Epithelial cell of prostate (primary cell): Measurements from ENCODE around the gene PSME3.
A peak's percentile ranks its signal among the peaks of the same experiment; 100 is the strongest.

Source experiments
- DNase-seq: peaks from one replicate; pipeline ENCODE4 v3.0.0-alpha.2; 2011; ENCODE audit warnings: low read depth, low spot score
- H3K27ac ChIP-seq: fragments of 450-650 bp; 2 replicates; pipeline ENCODE4 v1.5.1; 2017; ENCODE audit warnings: mild to moderate bottlenecking

PSME3 gene

GRCh38 chr17:42832934-42833766, at the start of gene PSME3:
Gene PSME3 (plus strand): TSS chr17:42833397. CDS start chr17:42833632, 235 bp downstream.
- H3K27ac ChIP-seq, result peak within 1 kb of the TSS; percentile 71
- peak; percentile 27 for DNase-seq

GRCh38 chr17:42783791-42784138, 49.4 kb upstream of the PSME3 start:
- H3K27ac ChIP-seq, result peak overlapping the region; percentile 42
- no peak for DNase-seq

GRCh38 chr17:42784409-42784808, 48.8 kb upstream of the PSME3 start:
- no peak overlapping the region for H3K27ac ChIP-seq
- DNase-seq, result no peak

- no peak overlapping the region for H3K27ac ChIP-seq
- no peak for DNase-seq
These were observed 48.2 kb upstream of the PSME3 start for GRCh38 chr17:42784811-42785592.

- DNase-seq, result no peak
- no peak overlapping the region for H3K27ac ChIP-seq
These were observed 45.9 kb upstream of the PSME3 start for GRCh38 chr17:42787266-42787665.

- DNase-seq, result no peak
These were observed 41.2 kb upstream of the PSME3 start for GRCh38 chr17:42791948-42792347.

GRCh38 chr17:42792545-42792944, 40.7 kb upstream of the PSME3 start:
- no peak for DNase-seq
- no peak overlapping the region for H3K27ac ChIP-seq

More at GRCh38 chr17:42791948-42792347, 41.2 kb upstream of the PSME3 start:
- H3K27ac ChIP-seq, result no peak overlapping the region

- no peak overlapping the region for H3K27ac ChIP-seq
- DNase-seq, result no peak
These were observed 38.1 kb upstream of the PSME3 start for GRCh38 chr17:42795061-42795460.

- no peak overlapping the region for H3K27ac ChIP-seq
- no peak for DNase-seq
These were observed 37.7 kb upstream of the PSME3 start for GRCh38 chr17:42795465-42795864.

- H3K27ac ChIP-seq, result no peak overlapping the region
- no peak for DNase-seq
These were observed 37.0 kb upstream of the PSME3 start for GRCh38 chr17:42796066-42796758.

GRCh38 chr17:42797067-42798007, 35.9 kb upstream of the PSME3 start:
- H3K27ac ChIP-seq, result peak overlapping the region; percentile 17

GRCh38 chr17:42798011-42798382, 35.2 kb upstream of the PSME3 start:
- H3K27ac ChIP-seq, result peak overlapping the region; percentile 17
- no peak for DNase-seq

More at GRCh38 chr17:42797067-42798007, 35.9 kb upstream of the PSME3 start:
- no peak for DNase-seq

GRCh38 chr17:42798383-42799380, 34.5 kb upstream of the PSME3 start, which contains the start of the genes CNTD1 and COA3:
Gene CNTD1 (plus strand): TSS chr17:42798861. CDS start chr17:42799068, 207 bp downstream.
Gene COA3 (minus strand): TSS chr17:42798704. CDS start chr17:42798681, 23 bp downstream.
- H3K27ac ChIP-seq, result peak within 1 kb of the TSS; percentile 17

GRCh38 chr17:42803074-42803883, 29.9 kb upstream of the PSME3 start:
- no peak for DNase-seq
- H3K27ac ChIP-seq, result no peak overlapping the region

More at GRCh38 chr17:42798383-42799380, 34.5 kb upstream of the PSME3 start, which contains the start of the genes CNTD1 and COA3:
- no peak for DNase-seq

GRCh38 chr17:42804918-42805367, 28.3 kb upstream of the PSME3 start:
- H3K27ac ChIP-seq, result no peak overlapping the region
- DNase-seq, result no peak

- no peak overlapping the region for H3K27ac ChIP-seq
- DNase-seq, result no peak
These were observed 26.9 kb upstream of the PSME3 start for GRCh38 chr17:42806249-42806648.

GRCh38 chr17:42809250-42809649, 23.9 kb upstream of the PSME3 start:
- H3K27ac ChIP-seq, result no peak overlapping the region
- no peak for DNase-seq
